CD14-positive monocyte (primary cell): Measurements from ENCODE around the gene CLCNKB. TPM values are rescaled to one million over a fixed set of nuclear protein-coding genes. Genes with fewer than 3 reads are reported as not detected.

Source experiments
- DNase-seq, 3 donors: peaks; one replicate each; pipeline ENCODE4 v3.0.0-alpha.2; 2011 to 2022
- H2AFZ ChIP-seq: 2 replicates; pipeline ENCODE4 v1.6.0; 2012; ENCODE audit warnings: mild to moderate bottlenecking, low read depth, low read length, inconsistent platforms; ENCODE audit not compliant: insufficient read depth, poor library complexity, severe bottlenecking
- H3K27ac ChIP-seq, 2 donors: 1 replicate in 1 of 2; 2 replicates in 1 of 2; pipeline ENCODE4 v1.5.1; 2012 to 2013; ENCODE audit warnings: low read length in 2 of 2, control low read depth in 1 of 2, inconsistent platforms in 1 of 2, low read depth in 1 of 2, mild to moderate bottlenecking in 1 of 2
- H3K27me3 ChIP-seq, 2 donors: one replicate each; pipeline versions ENCODE4 v1.6.0 to v1.6.1; 2011 to 2013; ENCODE audit warnings: low read length in 2 of 2; ENCODE audit not compliant: control insufficient read depth in 2 of 2, insufficient read depth in 2 of 2
- H3K36me3 ChIP-seq, 2 donors: replicated peaks in 1 of 2; 1 replicate in 1 of 2; 2 replicates in 1 of 2; pipeline versions ENCODE4 v1.5.1 to v1.6.1; 2012 to 2013; ENCODE audit warnings: low read length in 2 of 2, control low read depth in 1 of 2, inconsistent platforms in 1 of 2, mild to moderate bottlenecking in 1 of 2; ENCODE audit not compliant: insufficient read depth in 2 of 2, control insufficient read depth in 1 of 2
- H3K4me1 ChIP-seq, 2 donors: 1 replicate in 1 of 2; 2 replicates in 1 of 2; pipeline versions ENCODE4 v1.5.1 to v1.6.1; 2012 to 2013; ENCODE audit warnings: low read length in 2 of 2, control low read depth in 1 of 2, inconsistent platforms in 1 of 2, mild to moderate bottlenecking in 1 of 2, moderate library complexity in 1 of 2; ENCODE audit not compliant: insufficient read depth in 2 of 2, control insufficient read depth in 1 of 2
- H3K4me2 ChIP-seq: replicated peaks from 2 replicates; pipeline ENCODE3; 2012; ENCODE audit warnings: low read length, moderate library complexity, mild to moderate bottlenecking; ENCODE audit not compliant: poor library complexity, severe bottlenecking; ENCODE audit errors: extremely low read depth
- H3K4me3 ChIP-seq, 3 experiments: fragments of 200-600 bp in 1 of 3; sonication (generic) in 1 of 3; replicated peaks in 1 of 3; 1 replicate in 2 of 3; 2 replicates in 1 of 3; pipeline ENCODE4 v1.5.1; 2011 to 2013; ENCODE audit warnings: low read length in 3 of 3, mild to moderate bottlenecking in 3 of 3, control low read depth in 2 of 3, low read depth in 2 of 3, inconsistent platforms in 1 of 3, moderate library complexity in 1 of 3
- H3K79me2 ChIP-seq: 2 replicates; pipeline ENCODE4 v1.6.0; 2012; ENCODE audit warnings: mild to moderate bottlenecking, control low read depth, inconsistent platforms, low read length, moderate library complexity; ENCODE audit not compliant: insufficient read depth
- H3K9ac ChIP-seq: 2 replicates; pipeline ENCODE4 v1.6.0; 2017; ENCODE audit warnings: low read length, mild to moderate bottlenecking; ENCODE audit not compliant: insufficient read depth, poor library complexity, severe bottlenecking
- H3K9me3 ChIP-seq, 2 donors: replicated peaks in 1 of 2; 1 replicate in 1 of 2; 2 replicates in 1 of 2; pipeline versions ENCODE4 v1.5.1 to v1.6.1; 2012 to 2013; ENCODE audit warnings: low read length in 2 of 2, control low read depth in 1 of 2; ENCODE audit not compliant: control insufficient read depth in 1 of 2, insufficient read depth in 1 of 2
- H4K20me1 ChIP-seq: 2 replicates; pipeline ENCODE4 v1.6.0; 2012; ENCODE audit warnings: mild to moderate bottlenecking, low read length, control low read depth, moderate library complexity; ENCODE audit not compliant: insufficient read depth
- H3K27ac Mint-ChIP-seq, 7 donors: one replicate each; pipeline ENCODE4 v1.8.0; 2020; ENCODE audit warnings: mild to moderate bottlenecking in 7 of 7, mixed read lengths in 7 of 7, moderate library complexity in 6 of 7, inconsistent platforms in 2 of 7
- H3K27me3 Mint-ChIP-seq, 3 donors: one replicate each; pipeline ENCODE4 v1.8.0; 2021 to 2022; ENCODE audit warnings: low read depth in 3 of 3, mild to moderate bottlenecking in 3 of 3, mixed read lengths in 3 of 3, moderate library complexity in 3 of 3, inconsistent platforms in 1 of 3
- H3K36me3 Mint-ChIP-seq, 2 donors: one replicate each; pipeline ENCODE4 v1.8.0; 2020; ENCODE audit warnings: mixed read lengths in 2 of 2, inconsistent platforms in 1 of 2, mild to moderate bottlenecking in 1 of 2
- H3K4me1 Mint-ChIP-seq: one replicate; pipeline ENCODE4 v1.8.0; 2020; ENCODE audit warnings: mild to moderate bottlenecking, mixed read lengths
- H3K4me3 Mint-ChIP-seq, 2 donors: one replicate each; pipeline ENCODE4 v1.8.0; 2020; ENCODE audit warnings: mild to moderate bottlenecking in 2 of 2, mixed read lengths in 2 of 2, moderate library complexity in 1 of 2
- H3K9me3 Mint-ChIP-seq, 7 donors: one replicate each; pipeline ENCODE4 v1.8.0; 2020 to 2022; ENCODE audit warnings: mixed read lengths in 7 of 7, mild to moderate bottlenecking in 6 of 7, moderate library complexity in 6 of 7, inconsistent platforms in 2 of 7
- WGBS: methylation state at CpG from one replicate; pipeline ENCODE4 v1.1.5; 2013; ENCODE audit warnings: missing lambda C conversion rate; ENCODE audit not compliant: insufficient coverage; 5-methylcytosine and 5-hydroxymethylcytosine counted together
- intact Hi-C, 2 donors: fragments of 100-400 bp; cut with micrococcal nuclease; formaldehyde crosslinking; loops; one replicate each; pipeline versions ENCODE4 v1.15.0 to v1.15.1; 2023
- polyA plus RNA-seq, 3 donors: library from polyadenylated mRNA; depleted of rRNA in 1 of 3; unstranded in 2 of 3; stranded (reverse) in 1 of 3; fragments of 300-500 nt in 2 of 3; fragments of >200 nt in 1 of 3; fragmentation: Illumina TruSeq in 2 of 3; gene quantifications; 1 replicate in 2 of 3; 2 replicates in 1 of 3; pipeline ENCODE4 v1.2.3, GENCODE V29; 2012 to 2021
- TF ChIP-seq, protein P1 (sequence below): fragments of 200-600 bp; IDR thresholded peaks from one replicate; pipeline ENCODE4 v1.8.0; 2022; ENCODE audit warnings: antibody characterized with exemption, mild to moderate bottlenecking

Gene CLCNKB
- polyA plus RNA-seq, 3 donors: not detected

- no peaks in the 10 kb centered on the region for H3K9me3 Mint-ChIP-seq
- no peak overlapping the region for H3K4me3 Mint-ChIP-seq
- H3K4me2 ChIP-seq: no peak overlapping the region
- DNase-seq: no peak
- H3K27me3 ChIP-seq: no peaks in the 10 kb centered on the region
- H3K4me1 Mint-ChIP-seq: peaks cover 14% of the 10 kb centered on the region
- no peak overlapping the region for H3K9ac ChIP-seq
- H3K27ac ChIP-seq: no peak overlapping the region
- no peaks in the 10 kb centered on the region for H3K9me3 ChIP-seq
- intact Hi-C loops: loop anchor here in 1 of 2 donors (10.0 kb wide), 1 partner anchor 168 kb away; no protein-coding TSS in a partner anchor
- no peaks in the 10 kb centered on the region for H4K20me1 ChIP-seq
- peaks cover 13 to 21% of the 10 kb centered on the region in 2 donors for H3K4me1 ChIP-seq
- H3K4me3 ChIP-seq: no peak overlapping the region
- H3K36me3 Mint-ChIP-seq: no peaks in the 10 kb centered on the region
- H3K79me2 ChIP-seq: no peaks in the 10 kb centered on the region
- peaks cover 12 to 26% (median 21%) of the 10 kb centered on the region in 3 donors for H3K27me3 Mint-ChIP-seq
- TF ChIP-seq, protein P1, sequence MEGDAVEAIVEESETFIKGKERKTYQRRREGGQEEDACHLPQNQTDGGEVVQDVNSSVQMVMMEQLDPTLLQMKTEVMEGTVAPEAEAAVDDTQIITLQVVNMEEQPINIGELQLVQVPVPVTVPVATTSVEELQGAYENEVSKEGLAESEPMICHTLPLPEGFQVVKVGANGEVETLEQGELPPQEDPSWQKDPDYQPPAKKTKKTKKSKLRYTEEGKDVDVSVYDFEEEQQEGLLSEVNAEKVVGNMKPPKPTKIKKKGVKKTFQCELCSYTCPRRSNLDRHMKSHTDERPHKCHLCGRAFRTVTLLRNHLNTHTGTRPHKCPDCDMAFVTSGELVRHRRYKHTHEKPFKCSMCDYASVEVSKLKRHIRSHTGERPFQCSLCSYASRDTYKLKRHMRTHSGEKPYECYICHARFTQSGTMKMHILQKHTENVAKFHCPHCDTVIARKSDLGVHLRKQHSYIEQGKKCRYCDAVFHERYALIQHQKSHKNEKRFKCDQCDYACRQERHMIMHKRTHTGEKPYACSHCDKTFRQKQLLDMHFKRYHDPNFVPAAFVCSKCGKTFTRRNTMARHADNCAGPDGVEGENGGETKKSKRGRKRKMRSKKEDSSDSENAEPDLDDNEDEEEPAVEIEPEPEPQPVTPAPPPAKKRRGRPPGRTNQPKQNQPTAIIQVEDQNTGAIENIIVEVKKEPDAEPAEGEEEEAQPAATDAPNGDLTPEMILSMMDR: no peak
- 93% methylated on average over 6 of the region's 10 CpGs for WGBS
- no peak overlapping the region for H2AFZ ChIP-seq
- no peaks in the 10 kb centered on the region for H3K36me3 ChIP-seq
- no peak overlapping the region for H3K27ac Mint-ChIP-seq
Observed at GRCh38 chr1:16017076-16017460, 26.5 kb upstream of the CLCNKB start.

GRCh38 chr1:16017461-16018303, 25.9 kb upstream of the CLCNKB start, which contains the start of gene HSPB7:
Gene HSPB7, minus strand, starts transcription at chr1:16018043. Its CDS starts 80 bp downstream, at chr1:16017963.
- Histone ChIP-seq H3K9ac (peak within 1 kb of the TSS; percentile 15), H3K27me3 (no peaks in the 10 kb centered on the region), H3K36me3 (no peaks in the 10 kb centered on the region), H2AFZ (peak within 1 kb of the TSS; percentile 53), H3K4me2 (no peak within 1 kb of the TSS), H3K9me3 (no peaks in the 10 kb centered on the region), H3K4me1 (peaks cover 7 to 15% of the 10 kb centered on the region in 2 donors), H3K79me2 (no peaks in the 10 kb centered on the region), H4K20me1 (no peaks in the 10 kb centered on the region), H3K4me3 (no peak within 1 kb of the TSS), H3K27ac (no peak within 1 kb of the TSS)
- intact Hi-C loops: loop anchor here in 1 of 2 donors (10.0 kb wide), 1 partner anchor 167 kb away; no protein-coding TSS in a partner anchor
- peak within 1 kb of the TSS in 1 of 2 donors; percentile 63 for H3K4me3 Mint-ChIP-seq
- H3K36me3 Mint-ChIP-seq: no peaks in the 10 kb centered on the region
- H3K27me3 Mint-ChIP-seq: peaks cover 9 to 28% (median 22%) of the 10 kb centered on the region in 3 donors
- H3K27ac Mint-ChIP-seq: no peak within 1 kb of the TSS
- no peak for DNase-seq
- no peaks in the 10 kb centered on the region for H3K9me3 Mint-ChIP-seq
- TF ChIP-seq, protein P1: no peak
- peaks cover 8% of the 10 kb centered on the region for H3K4me1 Mint-ChIP-seq
- WGBS: 70% methylated on average over 25 of the region's 37 CpGs
